HUES64 (cell line): ENCODE data around the gene MCFD2.
"Not testable (repeated sequence)": the region's sequence is repeated elsewhere in the genome, so short reads cannot be mapped to it uniquely, and the experiment has no call there.

ENCODE experiments used
- H3K27ac ChIP-seq: 2 replicates; pipeline ENCODE4 v1.7.0; 2013; ENCODE audit warnings: low read depth, low read length, inconsistent platforms
- H3K27me3 ChIP-seq: 2 replicates; pipeline ENCODE4 v1.6.1; 2013; ENCODE audit warnings: mild to moderate bottlenecking, low read length; ENCODE audit not compliant: insufficient read depth
- H3K36me3 ChIP-seq: 2 replicates; pipeline ENCODE4 v1.6.1; 2013; ENCODE audit warnings: mild to moderate bottlenecking, low read length; ENCODE audit not compliant: insufficient read depth
- H3K4me1 ChIP-seq: 2 replicates; pipeline ENCODE4 v1.6.1; 2013; ENCODE audit warnings: mild to moderate bottlenecking, low read length, moderate library complexity; ENCODE audit not compliant: insufficient read depth
- H3K4me3 ChIP-seq: 2 replicates; pipeline ENCODE4 v1.5.1; 2013; ENCODE audit warnings: mild to moderate bottlenecking, low read length, moderate library complexity
- H3K9ac ChIP-seq: 2 replicates; pipeline ENCODE4 v1.6.1; 2013; ENCODE audit warnings: mild to moderate bottlenecking, low read depth, low read length
- H3K9me3 ChIP-seq: 2 replicates; pipeline ENCODE4 v1.6.1; 2013; ENCODE audit warnings: low read depth, low read length; ENCODE audit not compliant: insufficient read depth
- WGBS: fragments of 150-250, 120-280 bp; methylation state at CpG from one replicate; pipeline ENCODE4 v1.1.7; 2013; ENCODE audit warnings: missing lambda C conversion rate; 5-methylcytosine and 5-hydroxymethylcytosine counted together

MCFD2 gene

DNA sequence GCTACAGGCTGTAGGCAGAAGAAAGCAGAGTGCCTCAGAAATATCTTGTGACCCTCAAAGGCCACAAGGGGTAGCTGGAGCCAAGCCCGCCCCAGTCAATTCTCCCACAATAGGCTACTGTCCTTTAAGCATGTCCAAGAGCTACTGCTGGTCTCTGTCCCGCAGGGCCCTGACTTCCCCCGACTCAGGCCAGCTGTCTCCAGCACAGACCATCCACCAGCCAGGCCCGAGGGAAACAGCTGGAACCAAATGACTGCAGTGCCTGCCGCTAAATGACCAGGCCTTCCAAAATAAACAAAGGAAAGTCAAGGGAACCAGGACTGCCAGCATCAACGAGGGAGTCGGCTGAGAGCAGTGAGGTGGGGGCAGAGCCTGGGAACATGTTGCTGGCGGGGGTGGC lies 36.7 kb downstream of the MCFD2 start:
- no peak overlapping the region for H3K4me3 ChIP-seq
- 81% methylated on average over 8 of the region's 8 CpGs for WGBS
- no peak overlapping the region for H3K9ac ChIP-seq
- H3K4me1 ChIP-seq: peaks cover 2% of the 10 kb centered on the region; the same call in 1 of the 2 replicates
- no peaks in the 10 kb centered on the region for H3K9me3 ChIP-seq
- no peak overlapping the region for H3K27ac ChIP-seq
- no peaks in the 10 kb centered on the region for H3K27me3 ChIP-seq
- no peaks in the 10 kb centered on the region for H3K36me3 ChIP-seq

DNA sequence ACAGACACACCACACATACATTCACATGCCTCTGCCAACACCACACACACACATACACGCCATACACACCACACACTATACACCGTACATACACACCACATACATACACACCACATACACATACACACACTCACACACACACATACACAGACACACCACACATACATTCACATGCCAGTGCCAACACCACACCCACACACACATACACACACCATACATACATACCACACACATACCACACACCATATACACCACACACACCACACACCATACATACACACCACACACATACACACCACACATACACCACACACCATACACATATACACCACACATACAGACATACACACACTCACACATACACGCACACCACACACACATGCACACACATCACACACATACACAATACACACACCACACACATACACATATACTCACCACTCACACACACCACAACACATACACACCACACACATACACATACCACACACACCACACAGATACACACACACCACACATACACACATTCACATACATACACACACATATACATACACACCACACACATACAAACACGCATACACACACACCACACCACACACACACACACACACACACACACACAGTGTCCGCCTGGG lies 37.2 kb downstream of the MCFD2 start:
- WGBS: 94% methylated on average over 5 of the region's 5 CpGs
- H3K4me3 ChIP-seq: no peak overlapping the region
- H3K36me3 ChIP-seq: no peaks in the 10 kb centered on the region
- H3K4me1 ChIP-seq: peaks cover 7% of the 10 kb centered on the region; the same call in 1 of the 2 replicates
- H3K9ac ChIP-seq: no peak overlapping the region
- H3K9me3 ChIP-seq: no peaks in the 10 kb centered on the region
- no peak overlapping the region for H3K27ac ChIP-seq
- H3K27me3 ChIP-seq: no peaks in the 10 kb centered on the region

DNA sequence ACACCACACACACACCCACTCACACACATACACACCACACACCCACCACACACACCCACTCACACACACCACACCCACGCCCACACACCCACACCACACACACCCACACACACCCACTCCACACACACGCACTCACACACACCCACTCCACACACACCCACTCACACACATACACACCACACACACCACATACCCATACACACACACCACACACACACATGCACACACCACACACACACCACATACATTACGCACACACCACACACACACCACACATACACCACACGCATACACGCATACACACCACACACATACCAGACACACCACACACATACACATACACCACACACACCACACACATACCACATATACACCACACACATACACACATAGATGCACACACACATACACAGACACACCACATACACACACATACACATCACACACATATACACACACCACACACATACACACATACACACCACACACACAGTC lies 37.9 kb downstream of the MCFD2 start:
- 87% methylated on average over 5 of the region's 5 CpGs for WGBS
- peaks cover 7% of the 10 kb centered on the region; the same call in 1 of the 2 replicates for H3K4me1 ChIP-seq

GRCh38 chr2:46876741-46877384 lies 38.7 kb downstream of the MCFD2 start:
- H3K36me3 ChIP-seq: no peaks in the 10 kb centered on the region
- no peak overlapping the region for H3K4me3 ChIP-seq
- H3K9me3 ChIP-seq: no peaks in the 10 kb centered on the region
- H3K4me1 ChIP-seq: peaks cover 7% of the 10 kb centered on the region; the same call in 1 of the 2 replicates
- no peak overlapping the region for H3K9ac ChIP-seq
- H3K27me3 ChIP-seq: no peaks in the 10 kb centered on the region
- no peak overlapping the region for H3K27ac ChIP-seq
- WGBS: 83% methylated on average over 11 of the region's 11 CpGs

More for the DNA sequence above, 37.9 kb downstream of the MCFD2 start:
- H3K9ac ChIP-seq: no peak overlapping the region
- H3K4me3 ChIP-seq: no peak overlapping the region
- no peaks in the 10 kb centered on the region for H3K27me3 ChIP-seq
- no peak overlapping the region for H3K27ac ChIP-seq
- no peaks in the 10 kb centered on the region for H3K36me3 ChIP-seq
- no peaks in the 10 kb centered on the region for H3K9me3 ChIP-seq

DNA sequence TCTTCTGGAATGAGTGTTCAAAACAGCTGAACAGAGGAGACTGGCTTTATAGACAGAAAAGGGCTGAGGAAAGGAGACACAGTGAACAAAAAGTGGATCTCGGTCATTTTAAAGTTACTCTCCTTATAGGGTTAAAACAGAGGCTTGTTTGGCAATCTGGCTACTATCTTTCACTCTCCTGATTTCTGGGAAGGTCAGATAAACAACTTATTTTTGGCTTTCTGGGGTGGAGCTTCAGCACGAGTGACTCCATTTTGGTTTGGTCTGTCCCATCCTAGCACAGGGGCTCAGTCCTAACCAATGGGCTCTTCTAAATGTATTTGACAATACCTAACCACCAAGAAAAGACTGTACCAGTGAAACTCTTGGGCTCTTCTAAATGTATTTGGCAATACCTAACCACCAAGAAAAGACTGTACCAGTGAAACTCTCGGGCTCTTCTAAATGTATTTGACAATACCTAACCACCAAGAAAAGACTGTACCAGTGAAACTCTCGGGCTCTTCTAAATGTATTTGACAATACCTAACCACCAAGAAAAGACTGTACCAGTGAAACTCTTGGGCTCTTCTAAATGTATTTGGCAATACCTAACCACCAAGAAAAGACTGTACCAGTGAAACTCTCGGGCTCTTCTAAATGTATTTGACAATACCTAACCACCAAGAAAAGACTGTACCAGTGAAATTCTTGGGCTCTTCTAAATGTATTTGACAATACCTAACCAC lies 39.5 kb downstream of the MCFD2 start:
- H3K27me3 ChIP-seq, H3K4me3 ChIP-seq, H3K9me3 ChIP-seq, H3K27ac ChIP-seq, H3K9ac ChIP-seq, H3K4me1 ChIP-seq, H3K36me3 ChIP-seq: not testable (repeated sequence)
- 95% methylated on average over 4 of the region's 5 CpGs for WGBS

DNA sequence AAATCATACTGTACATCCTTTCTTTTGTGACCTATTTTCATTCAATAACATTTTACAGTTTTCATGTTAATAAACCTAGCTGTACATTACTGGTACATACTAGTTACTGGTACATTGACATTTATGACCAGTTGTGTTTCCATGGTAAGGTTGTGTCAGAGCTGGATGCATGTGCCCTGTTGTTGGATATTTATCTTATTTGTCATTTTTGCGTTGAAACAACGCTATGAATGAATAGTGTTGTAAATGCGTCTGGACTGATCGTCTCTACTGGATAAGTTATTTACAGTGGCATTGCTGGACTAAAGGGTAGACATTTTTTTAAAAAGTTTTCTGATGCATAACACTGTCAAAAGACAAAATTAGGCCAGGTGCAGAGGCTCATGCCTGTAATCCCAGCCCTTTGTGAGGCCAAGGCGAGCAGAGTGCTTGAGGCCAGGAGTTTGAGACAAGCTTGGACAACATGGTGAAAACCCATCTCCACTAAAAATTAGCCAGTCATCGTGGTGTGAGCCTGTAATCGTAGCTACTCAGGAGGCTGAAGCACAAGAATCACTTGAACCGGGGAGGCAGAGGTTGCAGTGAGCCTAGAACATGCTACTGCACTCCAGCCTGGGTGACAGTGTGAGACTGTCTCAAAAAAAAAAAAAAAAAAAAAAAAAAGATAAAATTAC lies 40.2 kb downstream of the MCFD2 start:
- Histone ChIP-seq H3K36me3 (no peaks in the 10 kb centered on the region), H3K4me1 (peaks cover 7% of the 10 kb centered on the region; the same call in 1 of the 2 replicates), H3K4me3 (no peak overlapping the region), H3K27ac (no peak overlapping the region), H3K9me3 (no peaks in the 10 kb centered on the region), H3K9ac (no peak overlapping the region), H3K27me3 (no peaks in the 10 kb centered on the region)
- 95% methylated on average over 8 of the region's 8 CpGs for WGBS

DNA sequence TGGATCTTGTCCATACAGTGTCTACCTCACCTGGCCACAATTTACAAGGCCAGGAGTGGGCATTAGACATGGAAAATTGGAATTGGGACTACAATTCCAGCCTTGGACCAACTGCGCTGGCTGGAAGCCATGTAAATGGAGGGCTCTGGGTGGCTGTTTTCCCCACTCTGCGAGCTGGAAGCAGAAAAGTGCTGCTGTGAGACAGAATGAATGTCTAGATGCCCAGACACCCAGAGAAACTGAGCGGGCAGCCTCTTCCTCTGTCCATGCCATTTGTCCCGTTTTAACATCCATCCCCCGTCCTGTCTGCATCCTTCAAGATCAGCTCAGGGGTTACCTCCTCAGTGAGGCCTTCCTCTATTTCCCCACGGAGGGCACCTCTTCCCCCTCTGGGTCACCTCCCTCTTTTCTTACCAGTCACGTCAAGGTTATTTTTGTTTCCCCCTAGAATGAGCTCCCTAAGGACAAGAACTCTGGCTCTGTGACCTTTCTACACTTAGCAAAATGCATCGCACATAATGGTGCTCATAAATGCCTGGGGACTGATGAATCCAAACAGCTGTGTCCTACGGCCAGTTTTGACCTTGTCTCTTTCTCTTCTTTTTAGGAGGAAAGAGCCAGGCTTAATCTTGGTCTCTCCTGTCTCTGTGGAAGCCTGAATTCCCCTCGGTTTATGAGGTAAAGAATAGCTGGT lies 41.2 kb downstream of the MCFD2 start:
- Histone ChIP-seq H3K9ac (no peak overlapping the region), H3K4me1 (peaks cover 7% of the 10 kb centered on the region; the same call in 1 of the 2 replicates), H3K27ac (no peak overlapping the region), H3K4me3 (no peak overlapping the region), H3K9me3 (no peaks in the 10 kb centered on the region), H3K36me3 (no peaks in the 10 kb centered on the region), H3K27me3 (no peaks in the 10 kb centered on the region)
- WGBS: 92% methylated on average over 10 of the region's 10 CpGs

DNA sequence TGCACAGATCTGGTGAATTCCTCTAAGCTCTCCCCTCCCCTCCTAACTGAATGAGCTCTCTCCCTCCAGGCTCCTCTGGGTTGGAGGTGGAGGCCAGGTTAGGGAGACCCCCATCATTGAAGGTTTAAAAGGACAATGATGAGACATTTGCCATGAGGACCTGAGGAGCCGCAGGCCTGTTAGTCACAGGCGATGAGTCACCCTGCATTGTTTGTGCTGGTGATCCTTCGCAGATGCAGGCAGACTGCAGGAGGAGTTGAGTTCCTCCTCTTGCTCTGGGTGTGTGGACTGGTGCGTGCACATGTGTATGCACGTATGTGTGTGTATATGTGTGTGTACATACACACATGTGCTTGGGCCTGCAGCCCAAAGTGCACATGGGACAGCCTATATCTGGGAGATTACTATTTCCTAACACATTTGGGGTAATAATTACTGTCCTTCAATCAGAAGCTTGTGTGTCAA lies 42.0 kb downstream of the MCFD2 start:
- Histone ChIP-seq H3K36me3 (no peaks in the 10 kb centered on the region), H3K9me3 (no peaks in the 10 kb centered on the region), H3K9ac (no peak overlapping the region), H3K27ac (no peak overlapping the region), H3K27me3 (no peaks in the 10 kb centered on the region), H3K4me3 (no peak overlapping the region), H3K4me1 (peaks cover 7% of the 10 kb centered on the region; the same call in 1 of the 2 replicates)
- 54% methylated on average over 5 of the region's 5 CpGs for WGBS

GRCh38 chr2:46872902-46873603 lies 42.6 kb downstream of the MCFD2 start:
- Histone ChIP-seq H3K27me3 (no peaks in the 10 kb centered on the region), H3K27ac (no peak overlapping the region), H3K4me1 (peaks cover 7% of the 10 kb centered on the region; the same call in 1 of the 2 replicates), H3K4me3 (no peak overlapping the region), H3K9ac (no peak overlapping the region), H3K36me3 (no peaks in the 10 kb centered on the region), H3K9me3 (no peaks in the 10 kb centered on the region)
- 94% methylated on average over 4 of the region's 4 CpGs for WGBS

DNA sequence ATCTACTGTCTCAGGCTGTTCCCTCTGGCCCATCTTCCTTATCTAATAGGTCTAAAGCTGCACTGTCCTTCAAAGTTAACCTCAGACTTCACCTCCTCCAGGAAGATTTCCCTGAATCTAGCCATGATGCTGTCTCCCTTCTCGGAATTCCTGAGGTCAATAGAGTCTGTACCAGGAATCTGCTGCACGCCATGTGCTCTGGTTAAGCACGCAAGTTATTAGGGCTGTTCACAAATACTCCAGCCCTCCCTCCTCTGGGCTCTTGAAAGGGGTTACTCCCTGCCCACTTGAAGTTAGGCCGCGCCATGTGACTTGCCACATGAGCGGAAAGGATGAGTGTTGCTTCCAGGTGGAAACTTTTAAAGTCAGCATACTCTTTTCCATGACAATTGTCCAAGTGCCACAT lies 43.6 kb downstream of the MCFD2 start:
- no peak overlapping the region for H3K27ac ChIP-seq
- peaks cover 7% of the 10 kb centered on the region; the same call in 1 of the 2 replicates for H3K4me1 ChIP-seq
- no peaks in the 10 kb centered on the region for H3K9me3 ChIP-seq
- no peaks in the 10 kb centered on the region for H3K27me3 ChIP-seq
- WGBS: 94% methylated on average over 6 of the region's 6 CpGs
- H3K9ac ChIP-seq: no peak overlapping the region
- no peaks in the 10 kb centered on the region for H3K36me3 ChIP-seq
- H3K4me3 ChIP-seq: no peak overlapping the region
